ENCODE results near the gene PAQR4. TPM values are rescaled to one million over a fixed set of nuclear protein-coding genes. Genes with fewer than 3 reads are reported as not detected.
A peak's percentile ranks its signal among the peaks of the same experiment; 100 is the strongest.

PAQR4 gene
- 10 to 100 TPM in 1 of 4 donors, 1 to 10 TPM in 3; 2.9 to 18.8 (median 8.0) TPM for total RNA-seq

GRCh38 chr16:2968738-2969544, at the start of gene PAQR4:
Gene PAQR4 (plus strand): TSS chr16:2969348. CDS start chr16:2969675, 327 bp downstream.
- intact Hi-C loops (cut with DNase I), result no loop called here
- Histone ChIP-seq H3K4me3 (peak within 1 kb of the TSS; percentile 58 to 81 (median 72)), H3K4me1 (peaks cover 34 to 75% (median 51%) of the 10 kb centered on the region in 3 donors), H3K27ac (peak within 1 kb of the TSS; percentile 59 to 85 (median 70)), H3K9me3 (no peaks in the 10 kb centered on the region), H3K27me3 (peaks cover 7 to 47% (median 33%) of the 10 kb centered on the region in 4 donors), H3K36me3 (no peaks in the 10 kb centered on the region)
- DNase-seq, result no peak
- 0% methylated on average over 5 of the region's 98 CpGs; no CpG with 5 or more reads in 1 of the 2 donors for WGBS, 2 donors
- peak in 1 of 4 donors; percentile 35 for TF ChIP-seq POLR2A (IDR thresholded peaks at IDR 0.05)
- TF ChIP-seq CTCF (IDR thresholded peaks at IDR 0.05), result peak in 2 of 6 experiments; percentile 3 to 8

DNA sequence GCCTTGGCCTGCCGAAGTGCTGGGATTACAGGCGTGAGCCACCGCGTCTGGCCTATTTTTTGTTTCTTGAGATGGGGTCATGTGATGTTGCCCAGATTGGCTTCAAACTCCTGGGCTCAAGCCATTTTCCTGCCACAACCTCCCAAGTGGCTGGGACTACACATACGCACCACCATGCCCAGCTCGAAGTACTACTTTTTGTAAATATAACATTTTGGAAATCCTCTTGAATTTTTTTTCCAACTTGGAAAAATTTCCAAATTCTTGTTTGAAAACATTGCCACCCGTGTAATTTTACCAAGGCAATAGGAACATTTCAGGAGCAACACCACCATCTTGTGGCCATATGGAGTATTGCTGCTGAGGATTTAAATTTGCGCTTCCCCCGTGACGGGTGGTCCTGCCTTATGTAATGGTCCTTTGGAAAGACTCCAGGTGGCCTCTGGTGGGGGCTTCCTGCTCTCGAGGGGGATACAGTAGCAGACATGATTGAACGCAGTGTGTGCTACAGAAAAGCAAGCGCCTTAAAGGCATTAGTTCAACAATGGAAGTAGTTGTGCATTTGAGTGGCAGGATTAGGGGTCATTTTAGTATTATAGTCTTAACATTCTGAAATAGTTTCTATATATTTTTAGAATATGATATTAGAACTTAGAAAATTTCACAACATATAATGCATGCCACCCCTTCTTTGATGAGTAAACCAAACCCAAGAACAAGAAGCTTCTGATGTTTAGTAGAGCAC, 49.5 kb upstream of the PAQR4 start:
- no peak overlapping the region for H3K4me3 ChIP-seq
- peaks cover 0 to 71% (median 2%) of the 10 kb centered on the region in 3 donors for H3K36me3 ChIP-seq
- no peaks in the 10 kb centered on the region for H3K27me3 ChIP-seq
- peak overlapping the region; percentile 58 to 78 (median 77) for H3K27ac ChIP-seq
- TF ChIP-seq CTCF (IDR thresholded peaks at IDR 0.05) (peak; percentile 93 to 98 (median 96)), POLR2A (IDR thresholded peaks at IDR 0.05) (no peak)
- 8 to 11% methylated on average over 13 of the region's 13 CpGs for WGBS, 2 donors
- H3K9me3 ChIP-seq, result no peaks in the 10 kb centered on the region
- peaks cover 7 to 47% (median 28%) of the 10 kb centered on the region in 3 donors for H3K4me1 ChIP-seq
- intact Hi-C loops (cut with DNase I), result loop anchor here (5.0 kb wide), 1 partner anchor 42 kb away; no protein-coding TSS in a partner anchor
- DNase-seq, result no peak

DNA sequence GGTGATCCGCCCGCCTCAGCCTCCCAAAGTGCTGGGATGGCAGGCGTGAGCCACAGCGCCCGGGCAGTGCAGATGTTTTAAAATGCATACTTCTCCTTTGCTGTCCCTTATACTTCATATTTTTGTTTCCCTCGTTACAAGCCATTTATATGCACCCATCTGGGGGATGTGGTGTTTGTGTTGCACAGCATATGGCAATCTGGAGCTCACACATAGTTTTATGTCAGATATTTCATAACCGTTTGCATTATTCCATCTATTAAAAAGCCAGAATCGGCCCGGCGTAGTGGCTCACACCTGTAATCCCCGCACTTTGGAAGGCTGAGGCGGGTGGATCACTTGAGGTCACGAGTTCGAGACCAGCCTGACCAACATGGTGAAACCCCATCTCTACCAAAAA, 45.7 kb upstream of the PAQR4 start:
- no peak for DNase-seq
- no peak overlapping the region for H3K27ac ChIP-seq
- H3K9me3 ChIP-seq, result no peaks in the 10 kb centered on the region
- WGBS, 2 donors, result 94 to 97% methylated on average over 14 of the region's 14 CpGs
- peaks cover 0 to 46% (median 23%) of the 10 kb centered on the region in 3 donors for H3K4me1 ChIP-seq
- peaks cover 0 to 41% (median 2%) of the 10 kb centered on the region in 3 donors for H3K36me3 ChIP-seq
- no peaks in the 10 kb centered on the region for H3K27me3 ChIP-seq
- no peak overlapping the region for H3K4me3 ChIP-seq
- TF ChIP-seq POLR2A (IDR thresholded peaks at IDR 0.05) (no peak), CTCF (IDR thresholded peaks at IDR 0.05) (no peak)
- intact Hi-C loops (cut with DNase I), result loop anchor here (5.0 kb wide), 1 partner anchor 46 kb away; no protein-coding TSS in a partner anchor

GRCh38 chr16:2924901-2925755, 44.0 kb upstream of the PAQR4 start:
- 47 to 50% methylated on average over 2 to 21 of the region's 42 CpGs for WGBS, 2 donors
- H3K36me3 ChIP-seq, result peaks cover 0 to 45% (median 12%) of the 10 kb centered on the region in 3 donors
- H3K4me3 ChIP-seq, result no peak overlapping the region
- H3K9me3 ChIP-seq, result no peaks in the 10 kb centered on the region
- intact Hi-C loops (cut with DNase I), result loop anchor here (5.0 kb wide), 1 partner anchor 48 kb away; no protein-coding TSS in a partner anchor
- no peak for TF ChIP-seq CTCF (IDR thresholded peaks at IDR 0.05)
- no peak for TF ChIP-seq POLR2A (IDR thresholded peaks at IDR 0.05)
- DNase-seq, result no peak
- H3K27me3 ChIP-seq, result no peaks in the 10 kb centered on the region
- peak overlapping the region in 3 of 4 donors; percentile 7 to 48 (median 34) for H3K27ac ChIP-seq
- peaks cover 0 to 30% (median 14%) of the 10 kb centered on the region in 3 donors for H3K4me1 ChIP-seq

All from esophagus squamous epithelium (tissue), 5 donors.